BJ (cell line): ENCODE data around the gene DDX60. TPM values are rescaled to one million over a fixed set of nuclear protein-coding genes. Genes with fewer than 3 reads are reported as not detected.

Source experiments
- CTCF ChIA-PET: fragments of 350-600 bp; formaldehyde crosslinking; extraction: SDS; loops from one replicate; lab custom pipeline; 2021; ENCODE audit warnings: antibody characterized with exemption, inconsistent platforms; lab: Yijun Ruan, JAX
- POLR2A ChIA-PET: fragments of 300-600 bp; sonication (Branson Sonifier 250); formaldehyde crosslinking; extraction: SDS; loops from one replicate; lab custom pipeline; 2021; ENCODE audit warnings: antibody characterized with exemption; lab: Charles Lee
- DNase-seq: peaks from one replicate; pipeline ENCODE4 v3.0.0-alpha.2; 2011; ENCODE audit warnings: low read depth
- H3K27me3 ChIP-seq: 2 replicates; pipeline ENCODE4 v1.6.0; 2011; ENCODE audit warnings: low read length; ENCODE audit not compliant: control insufficient read depth, insufficient read depth
- H3K36me3 ChIP-seq: 2 replicates; pipeline ENCODE4 v1.5.1; 2011; ENCODE audit warnings: low read length; ENCODE audit not compliant: control insufficient read depth, insufficient read depth
- H3K4me3 ChIP-seq: 2 replicates; pipeline ENCODE4 v1.5.1; 2011; ENCODE audit warnings: low read depth, mild to moderate bottlenecking, control low read depth, low read length
- CTCF ChIP-seq: IDR thresholded peaks from 2 replicates; pipeline ENCODE4 v1.5.1; 2011; ENCODE audit warnings: low read depth, mild to moderate bottlenecking, control low read depth, inconsistent platforms, low read length, moderate library complexity; ENCODE audit not compliant: insufficient read depth
- polyA plus RNA-seq: library from polyadenylated mRNA; depleted of rRNA; stranded (reverse); fragments of >200 nt; gene quantifications from 2 replicates; pipeline ENCODE4 v1.2.3, GENCODE V29; 2011; rRNA removed

Gene DDX60
- polyA plus RNA-seq, 1 experiment, result 2.7 TPM

GRCh38 chr4:168174308-168174707 is 144.2 kb downstream of the DDX60 start:
- CTCF ChIA-PET, result no interaction called here
- no peak for DNase-seq
- no peak for TF ChIP-seq CTCF
- POLR2A ChIA-PET, result no interaction called here
- no peaks in the 10 kb centered on the region for H3K36me3 ChIP-seq
- no peak overlapping the region for H3K4me3 ChIP-seq
- peaks cover 1% of the 10 kb centered on the region; the same call in 1 of the 2 replicates for H3K27me3 ChIP-seq

GRCh38 chr4:168167714-168168284 is 150.8 kb downstream of the DDX60 start:
- no peak for DNase-seq
- POLR2A ChIA-PET, result no interaction called here
- Histone ChIP-seq H3K27me3 (no peaks in the 10 kb centered on the region), H3K36me3 (no peaks in the 10 kb centered on the region), H3K4me3 (no peak overlapping the region)
- CTCF ChIA-PET, result interaction anchor here (1.3 kb wide), 1 partner anchor 13 kb away, joined by 3 read pairs; no protein-coding TSS in a partner anchor
- no peak for TF ChIP-seq CTCF

Other genes with a start within 250 kb of the DDX60 start
- 0.09 TPM in 1 of 2 replicates, not detected in the other for gene ANXA10, start 226.2 kb downstream of the DDX60 start, polyA plus RNA-seq
- 7.0 and 12.0 TPM in 2 replicates for gene DDX60L, start 161.7 kb upstream of the DDX60 start, polyA plus RNA-seq
- gene PALLD, start 178.3 kb upstream of the DDX60 start, polyA plus RNA-seq, result 24.9 and 30.3 TPM in 2 replicates